Measurements from ENCODE around the gene SLC38A3. TPM values are rescaled to one million over a fixed set of nuclear protein-coding genes. Genes with fewer than 3 reads are reported as not detected.

SLC38A3 gene
- total RNA-seq, 1 experiment from 2014 or later: not detected

DNA sequence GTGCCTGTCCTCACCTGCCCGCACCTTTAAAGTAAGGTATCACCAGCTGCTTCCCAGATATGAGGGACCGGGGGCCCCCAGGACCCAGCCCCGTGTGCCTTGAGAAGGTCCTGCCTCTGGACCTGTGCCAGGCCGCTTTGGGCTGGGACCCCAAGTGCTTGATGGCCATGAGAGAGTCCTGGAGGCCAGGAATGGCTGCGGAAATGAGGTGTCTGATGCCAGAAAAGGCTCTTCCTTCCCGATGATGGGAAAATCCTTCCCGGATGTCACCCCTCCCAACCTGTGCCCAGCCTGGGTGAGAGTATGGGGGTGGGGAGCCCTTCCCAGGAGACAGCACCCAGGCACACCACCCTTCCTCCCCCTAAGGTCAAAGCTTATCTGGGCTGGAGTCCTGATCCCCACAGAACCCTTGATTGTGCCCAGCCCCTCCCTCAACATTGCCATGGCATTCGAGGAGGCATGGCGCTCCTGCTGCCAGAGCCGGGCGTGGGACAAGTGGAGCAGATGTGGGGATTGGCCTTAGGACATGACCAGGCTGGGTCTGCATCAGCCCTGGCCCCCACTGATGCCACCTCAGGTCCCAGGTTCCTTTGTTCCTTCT is 35.7 kb upstream of the SLC38A3 start:
- no peak for DNase-seq (ENCODE audit: low spot score)

DNA sequence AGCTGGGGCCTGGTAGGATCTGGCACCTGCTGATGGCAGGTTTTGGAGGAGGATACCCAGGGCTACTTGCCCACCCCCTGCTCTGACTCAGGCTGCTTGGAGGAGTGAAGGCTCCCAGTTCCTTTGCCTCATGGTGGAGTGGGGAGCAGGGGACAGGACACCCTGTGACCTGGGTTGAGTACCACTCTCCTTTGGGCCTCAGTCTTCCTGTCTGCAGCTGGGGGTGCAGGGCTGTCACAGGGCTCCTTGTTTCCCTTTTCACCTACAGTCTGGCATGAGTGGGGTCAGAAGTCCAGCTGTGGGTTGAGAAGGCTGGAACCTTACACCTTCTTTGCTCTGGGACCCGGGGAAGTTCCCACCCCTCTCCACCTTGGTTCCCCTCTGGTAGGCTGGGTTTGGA is 35.2 kb upstream of the SLC38A3 start:
- no peak for DNase-seq (ENCODE audit: low spot score)

DNA sequence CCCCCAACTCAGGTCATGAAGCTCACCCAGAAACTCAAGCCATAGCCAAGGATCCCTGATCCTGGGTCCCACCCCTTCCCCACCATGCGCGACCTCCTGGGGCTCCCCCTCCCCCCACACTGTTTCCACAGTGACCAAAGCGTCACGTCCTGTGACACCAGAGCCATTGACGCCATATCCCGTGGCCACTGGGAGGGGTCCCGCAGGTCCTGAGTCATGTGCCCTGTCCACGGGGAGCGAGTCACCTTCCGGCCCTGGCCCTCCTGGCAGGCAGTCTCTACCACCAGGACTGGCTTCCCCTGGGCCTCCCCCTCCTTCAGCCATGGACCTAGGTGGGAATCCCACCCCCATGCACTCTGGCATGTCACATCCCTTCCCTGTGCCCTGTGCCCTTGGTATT is 34.4 kb upstream of the SLC38A3 start:
- peak; percentile 83 for DNase-seq (ENCODE audit: low spot score)

DNA sequence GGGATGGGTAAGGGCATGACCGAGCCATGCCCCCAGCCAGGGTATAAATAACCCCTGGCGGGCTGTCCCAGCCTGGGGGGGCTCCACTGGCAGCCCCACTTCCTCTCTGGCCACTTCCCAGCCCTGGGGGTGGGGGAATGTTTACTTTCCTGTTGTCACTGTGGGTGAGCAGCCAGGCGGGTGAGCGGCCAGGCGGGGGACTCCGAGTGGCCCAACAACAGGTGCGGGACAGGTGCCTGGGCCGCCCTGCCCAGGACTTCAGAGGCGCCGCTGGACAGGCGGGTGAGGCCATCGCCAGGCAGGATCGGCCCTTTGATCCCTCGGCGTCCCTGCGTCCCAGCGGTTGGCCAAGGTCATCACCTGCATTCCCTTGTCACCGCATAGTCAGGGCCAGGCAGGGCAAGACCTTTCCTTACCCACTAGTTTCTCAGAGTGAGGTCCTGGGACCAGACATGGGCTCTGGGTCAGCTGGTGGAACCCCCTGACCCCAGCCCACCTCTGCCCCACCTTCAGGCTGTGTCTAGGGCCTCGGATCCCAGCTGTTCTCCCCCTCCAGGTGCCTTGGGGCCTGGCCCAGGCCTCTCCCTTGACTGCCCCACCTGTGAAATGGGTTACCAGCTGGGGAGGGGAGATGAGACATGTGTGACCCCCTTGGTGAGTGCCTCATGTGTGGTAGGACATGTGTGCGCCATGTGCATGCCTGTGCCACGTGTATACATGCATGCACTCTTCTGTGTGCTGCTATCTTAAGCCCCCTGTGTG is 33.4 kb upstream of the SLC38A3 start:
- DNase-seq (ENCODE audit: low spot score): no peak

DNA sequence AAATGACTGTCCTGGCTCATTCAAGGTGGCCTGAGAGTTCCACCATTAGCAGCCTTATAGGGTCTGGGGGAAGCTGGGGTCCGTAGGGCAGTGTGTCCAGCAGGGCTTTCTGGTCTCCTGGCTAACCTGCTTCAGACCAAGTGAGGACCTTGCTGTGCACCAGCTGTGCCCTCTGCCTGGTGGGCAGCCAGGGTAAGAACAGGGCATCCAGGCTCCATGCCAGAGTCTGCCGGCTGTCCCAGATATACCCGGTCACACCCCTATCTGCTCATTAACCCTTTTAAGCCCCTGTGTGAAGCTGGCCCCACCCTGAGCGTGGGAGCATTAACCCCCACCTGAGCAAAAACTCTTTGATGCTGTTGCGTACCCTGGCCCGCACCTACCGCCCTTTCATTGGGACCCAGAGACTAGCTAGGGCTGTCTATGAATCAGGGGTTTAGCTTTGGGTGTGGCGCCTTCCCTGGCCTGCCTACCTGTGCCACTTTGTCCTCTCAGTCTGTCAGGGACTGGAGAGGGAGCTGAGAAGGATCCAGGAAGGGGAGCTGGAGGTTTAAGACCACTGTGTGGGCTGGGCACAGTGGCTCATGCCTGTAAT is 32.3 kb upstream of the SLC38A3 start:
- DNase-seq (ENCODE audit: low spot score): no peak

DNA sequence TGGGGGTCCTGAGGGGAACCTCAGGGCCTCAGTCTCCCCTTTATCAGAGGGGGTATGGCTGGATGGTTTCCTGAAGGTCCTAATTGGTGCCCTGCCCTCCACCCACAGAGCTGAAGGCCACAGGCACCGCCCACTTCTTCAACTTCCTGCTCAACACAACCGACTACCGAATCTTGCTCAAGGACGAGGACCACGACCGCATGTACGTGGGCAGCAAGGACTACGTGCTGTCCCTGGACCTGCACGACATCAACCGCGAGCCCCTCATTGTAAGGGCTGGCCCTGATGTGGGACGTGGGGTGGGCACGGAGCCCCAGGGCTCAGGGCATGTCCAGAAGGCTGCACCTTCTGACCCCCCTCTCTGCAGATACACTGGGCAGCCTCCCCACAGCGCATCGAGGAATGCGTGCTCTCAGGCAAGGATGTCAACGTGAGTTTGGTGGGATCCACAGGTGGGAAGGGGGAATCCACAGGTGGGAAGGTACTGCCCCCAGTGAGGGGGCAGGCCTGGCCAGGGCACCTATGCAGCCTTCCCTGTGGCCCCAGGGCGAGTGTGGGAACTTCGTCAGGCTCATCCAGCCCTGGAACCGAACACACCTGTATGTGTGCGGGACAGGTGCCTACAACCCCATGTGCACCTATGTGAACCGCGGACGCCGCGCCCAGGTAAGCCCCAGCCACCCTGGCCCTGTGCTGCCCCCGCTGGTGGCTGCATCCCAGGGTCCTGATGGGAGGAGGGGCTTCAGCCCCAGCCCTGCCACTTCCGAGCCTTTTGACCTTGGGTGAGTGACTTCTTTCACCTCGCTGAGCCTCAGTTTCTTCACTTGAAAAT is 31.2 kb upstream of the SLC38A3 start:
- no peak for DNase-seq (ENCODE audit: low spot score)

DNA sequence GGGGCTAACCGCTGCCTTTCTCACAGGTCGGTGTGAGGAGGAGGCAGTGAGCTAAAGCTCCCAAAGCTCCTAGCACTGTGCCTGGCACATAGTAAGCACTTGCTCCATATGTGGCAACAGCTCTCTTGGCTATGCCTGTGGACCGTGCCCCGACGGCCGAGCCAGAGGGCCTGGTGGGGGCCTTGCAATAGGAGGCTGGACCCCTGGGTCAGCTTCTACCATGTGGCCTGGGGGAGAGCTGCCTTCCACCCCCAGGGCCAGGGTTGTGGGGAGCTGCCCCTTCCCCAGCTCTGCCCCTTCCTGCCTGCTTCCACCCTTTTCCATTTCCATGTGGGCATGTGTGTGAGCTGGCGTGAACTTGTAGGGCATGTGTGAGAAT is 30.6 kb upstream of the SLC38A3 start:
- no peak for DNase-seq (ENCODE audit: low spot score)

DNA sequence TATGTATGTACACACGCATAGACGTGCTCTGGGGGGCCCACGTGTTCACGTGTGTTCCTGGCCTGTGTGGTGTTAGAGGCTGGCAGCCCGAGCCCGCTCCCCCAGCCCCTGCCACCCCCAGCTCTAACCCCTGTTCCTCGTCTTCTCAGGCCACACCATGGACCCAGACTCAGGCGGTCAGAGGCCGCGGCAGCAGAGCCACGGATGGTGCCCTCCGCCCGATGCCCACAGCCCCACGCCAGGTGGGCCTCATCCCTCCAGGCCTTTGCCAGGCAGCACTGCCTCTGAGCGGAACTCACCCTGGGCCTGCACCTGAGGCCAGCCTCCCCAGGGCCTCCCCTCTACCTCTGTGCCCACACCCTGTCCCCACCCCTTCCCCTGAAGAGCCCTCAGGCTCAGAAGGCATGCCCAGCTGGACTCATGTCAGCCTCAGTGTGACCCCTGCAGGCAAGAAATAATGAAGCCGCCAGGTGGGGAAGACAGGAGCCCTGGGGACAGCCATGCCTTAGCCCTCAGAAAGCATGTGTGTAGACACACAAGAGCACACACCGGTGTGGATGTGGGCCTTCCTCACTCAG is 30.0 kb upstream of the SLC38A3 start:
- no peak for DNase-seq (ENCODE audit: low spot score)

DNA sequence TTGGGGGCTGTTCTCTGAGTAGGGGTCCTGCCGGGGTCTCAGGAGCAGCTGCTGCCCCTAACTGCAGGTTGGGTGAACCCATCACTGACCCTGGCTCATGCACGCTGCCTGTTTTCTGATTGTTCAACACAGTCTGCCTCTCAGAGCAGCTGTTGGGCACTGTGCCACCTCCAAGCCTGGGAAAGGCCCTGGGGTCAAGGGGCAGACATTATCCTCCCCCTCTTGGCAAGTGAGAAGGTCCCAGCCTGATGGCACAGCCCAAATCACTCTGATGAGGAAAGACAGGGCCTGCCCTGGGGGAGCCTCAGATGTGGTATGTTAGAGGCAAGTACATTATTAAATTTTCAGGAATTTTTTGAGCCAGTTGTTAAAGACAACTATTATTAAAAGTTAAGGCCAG is 27.7 kb upstream of the SLC38A3 start:
- no peak for DNase-seq (ENCODE audit: low spot score)

DNA sequence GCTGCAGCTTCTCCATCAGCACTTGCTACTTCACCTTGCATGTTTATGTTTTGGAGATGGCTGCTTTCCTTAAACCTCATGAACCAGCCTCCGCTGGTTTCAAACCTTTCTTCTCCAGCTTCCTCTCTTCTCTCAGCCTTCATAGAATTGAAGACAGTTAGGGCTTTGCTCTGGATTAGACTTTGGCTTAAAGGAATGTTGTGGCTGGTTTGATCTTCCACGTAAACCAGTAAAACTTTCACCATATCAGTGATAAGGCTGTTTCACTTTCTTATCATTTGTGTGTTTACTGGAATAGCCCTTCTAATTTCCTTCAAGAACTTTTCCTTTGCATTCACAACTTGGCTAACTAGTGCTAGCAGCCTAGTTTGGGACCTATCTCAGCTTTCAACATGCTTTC is 25.4 kb upstream of the SLC38A3 start:
- peak; percentile 53 for DNase-seq (ENCODE audit: low spot score)

DNA sequence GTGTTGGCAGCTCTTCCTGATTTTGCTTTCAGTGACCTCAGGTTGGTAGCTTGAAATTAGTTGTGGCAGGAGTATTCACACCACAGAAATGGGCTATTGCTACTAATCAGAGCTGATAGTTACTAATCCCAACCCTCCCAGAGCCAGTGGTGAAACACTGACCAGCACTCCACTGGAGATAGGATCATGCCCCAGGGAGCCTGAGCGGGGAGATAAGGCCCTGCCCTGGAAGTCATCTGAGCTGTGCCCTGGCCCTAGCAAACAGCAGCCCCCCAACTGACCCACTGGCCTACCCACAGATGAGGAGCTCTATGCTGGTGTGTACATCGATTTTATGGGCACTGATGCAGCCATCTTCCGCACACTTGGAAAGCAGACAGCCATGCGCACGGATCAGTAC is 23.1 kb upstream of the SLC38A3 start:
- DNase-seq (ENCODE audit: low spot score): no peak

DNA sequence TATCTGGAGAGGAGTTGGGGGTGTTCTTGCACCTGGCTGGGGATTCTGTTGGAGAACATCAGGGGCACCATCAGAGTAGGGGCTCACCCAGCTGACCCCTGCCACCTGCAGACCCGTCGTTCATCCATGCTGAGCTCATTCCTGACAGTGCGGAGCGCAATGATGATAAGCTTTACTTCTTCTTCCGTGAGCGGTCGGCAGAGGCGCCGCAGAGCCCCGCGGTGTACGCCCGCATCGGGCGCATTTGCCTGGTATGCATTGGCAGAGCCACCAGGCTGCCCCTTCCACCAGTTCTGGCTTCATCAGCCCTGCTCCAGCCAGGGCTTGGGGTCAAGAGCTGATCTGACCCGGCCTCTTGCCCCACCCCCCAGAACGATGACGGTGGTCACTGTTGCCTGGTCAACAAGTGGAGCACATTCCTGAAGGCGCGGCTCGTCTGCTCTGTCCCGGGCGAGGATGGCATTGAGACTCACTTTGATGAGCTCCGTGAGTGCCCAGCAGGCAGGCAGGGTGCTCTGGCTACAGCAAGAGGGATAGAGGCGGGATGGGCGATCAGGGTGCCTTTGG is 22.5 kb upstream of the SLC38A3 start:
- DNase-seq (ENCODE audit: low spot score): no peak

DNA sequence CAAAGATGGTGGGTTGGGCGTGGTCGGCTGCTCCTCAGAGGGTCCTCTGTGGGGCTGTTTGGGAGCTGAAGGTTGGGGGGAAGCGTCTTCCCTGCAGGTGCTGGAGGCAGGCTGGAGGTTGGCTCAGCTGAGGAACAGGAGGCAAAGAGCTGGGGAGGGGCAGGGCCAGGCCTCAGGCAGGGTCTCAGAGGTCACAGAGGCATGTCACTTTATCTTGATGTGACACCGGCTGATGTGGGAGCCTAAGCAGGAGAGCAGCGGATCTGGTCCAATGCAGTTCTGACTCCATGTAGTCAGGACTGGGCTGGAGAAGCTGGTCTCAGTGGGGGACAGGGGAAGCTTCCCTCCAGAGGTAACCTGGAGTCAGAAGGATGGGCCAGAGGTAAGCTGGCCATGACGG is 21.3 kb upstream of the SLC38A3 start:
- no peak for DNase-seq (ENCODE audit: low spot score)

DNA sequence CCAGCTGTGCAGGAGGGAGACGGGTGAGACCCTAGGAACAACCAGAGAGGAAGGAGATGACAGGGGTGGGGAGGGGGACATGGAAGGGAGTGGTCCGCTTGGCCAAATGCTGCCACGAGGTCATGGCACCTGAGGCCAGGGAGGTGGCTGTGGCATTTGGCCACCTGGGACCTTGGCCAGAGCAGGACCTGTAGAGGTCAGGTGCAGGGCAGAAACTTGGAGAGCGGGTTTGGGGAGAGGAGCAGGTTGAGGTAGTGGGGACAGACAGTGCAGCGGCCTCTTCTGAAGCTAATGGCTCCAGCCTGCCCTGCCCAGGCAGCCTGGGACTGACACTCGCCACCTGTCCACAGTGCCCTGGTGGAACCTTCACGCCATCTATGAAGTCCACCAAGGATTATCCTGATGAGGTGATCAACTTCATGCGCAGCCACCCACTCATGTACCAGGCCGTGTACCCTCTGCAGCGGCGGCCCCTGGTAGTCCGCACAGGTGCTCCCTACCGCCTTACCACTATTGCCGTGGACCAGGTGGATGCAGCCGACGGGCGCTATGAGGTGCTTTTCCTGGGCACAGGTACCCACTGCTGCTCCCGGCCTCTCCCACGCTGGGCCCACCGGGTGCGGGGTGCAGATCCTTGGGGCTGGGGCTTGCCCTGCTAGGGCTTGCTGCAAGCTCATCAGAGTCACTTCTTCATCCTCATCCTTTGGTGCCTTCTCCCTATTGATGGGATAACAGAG is 20.7 kb upstream of the SLC38A3 start:
- no peak for DNase-seq (ENCODE audit: low spot score)

DNA sequence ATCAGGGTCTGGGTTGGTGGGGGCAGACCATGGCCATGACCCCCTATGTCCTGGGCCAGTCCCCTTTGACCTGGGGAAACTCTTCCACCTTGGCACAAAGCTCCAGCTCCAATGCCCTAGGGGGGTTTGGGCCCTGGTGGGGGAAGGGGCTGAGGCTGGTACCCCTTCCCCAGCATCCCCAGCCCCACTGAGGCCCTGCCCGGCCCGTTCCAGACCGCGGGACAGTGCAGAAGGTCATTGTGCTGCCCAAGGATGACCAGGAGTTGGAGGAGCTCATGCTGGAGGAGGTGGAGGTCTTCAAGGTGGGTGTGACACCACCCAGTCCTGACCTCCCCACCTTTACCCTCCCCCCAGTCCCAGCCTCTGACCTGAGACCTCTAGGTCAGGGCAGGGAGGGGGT is 19.8 kb upstream of the SLC38A3 start:
- DNase-seq (ENCODE audit: low spot score): no peak

DNA sequence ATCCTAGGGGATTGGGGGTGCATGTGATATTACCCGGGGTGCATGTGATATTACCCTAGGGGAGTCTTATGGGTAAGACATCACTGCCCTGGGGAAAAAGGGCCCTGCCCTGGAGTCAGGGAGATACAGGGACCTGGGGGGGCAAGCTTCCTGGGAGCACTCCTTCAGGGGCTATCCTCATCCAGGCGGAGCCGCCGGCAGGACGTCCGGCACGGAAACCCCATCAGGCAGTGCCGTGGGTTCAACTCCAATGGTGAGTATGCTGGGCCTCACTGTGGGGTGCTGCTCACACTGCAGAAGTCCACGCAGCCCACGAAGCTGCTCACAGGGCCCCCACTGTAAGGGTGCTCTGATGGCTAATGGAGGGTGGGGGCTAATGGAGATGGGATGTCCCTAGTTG is 19.0 kb upstream of the SLC38A3 start:
- DNase-seq (ENCODE audit: low spot score): no peak

DNA sequence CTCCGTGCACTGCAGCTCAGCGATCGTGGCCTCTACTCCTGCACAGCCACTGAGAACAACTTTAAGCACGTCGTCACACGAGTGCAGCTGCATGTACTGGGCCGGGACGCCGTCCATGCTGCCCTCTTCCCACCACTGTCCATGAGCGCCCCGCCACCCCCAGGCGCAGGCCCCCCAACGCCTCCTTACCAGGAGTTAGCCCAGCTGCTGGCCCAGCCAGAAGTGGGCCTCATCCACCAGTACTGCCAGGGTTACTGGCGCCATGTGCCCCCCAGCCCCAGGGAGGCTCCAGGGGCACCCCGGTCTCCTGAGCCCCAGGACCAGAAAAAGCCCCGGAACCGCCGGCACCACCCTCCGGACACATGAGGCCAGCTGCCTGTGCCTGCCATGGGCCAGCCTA is 17.3 kb upstream of the SLC38A3 start:
- no peak for DNase-seq (ENCODE audit: low spot score)

DNA sequence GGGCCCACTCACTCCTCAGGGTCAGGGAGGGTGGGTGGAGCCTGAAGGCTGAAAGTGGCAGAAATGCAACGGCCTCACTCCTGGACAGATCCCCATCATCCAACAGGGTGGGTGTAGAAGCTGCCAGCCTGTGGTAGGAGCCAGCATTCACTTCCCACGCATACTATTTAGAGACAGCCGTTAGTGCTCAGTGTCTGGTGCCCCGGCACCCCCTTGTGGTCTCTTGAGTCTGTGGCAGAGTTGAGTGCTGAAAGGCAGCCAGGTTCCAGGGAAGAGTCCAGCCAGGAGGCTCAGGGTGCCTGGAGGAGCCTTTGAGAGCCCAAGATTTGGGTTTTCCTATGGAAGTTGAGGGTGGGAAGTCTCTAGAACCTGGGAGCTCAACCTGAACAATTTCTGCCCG is 15.8 kb upstream of the SLC38A3 start:
- DNase-seq (ENCODE audit: low spot score): peak; percentile 78

DNA sequence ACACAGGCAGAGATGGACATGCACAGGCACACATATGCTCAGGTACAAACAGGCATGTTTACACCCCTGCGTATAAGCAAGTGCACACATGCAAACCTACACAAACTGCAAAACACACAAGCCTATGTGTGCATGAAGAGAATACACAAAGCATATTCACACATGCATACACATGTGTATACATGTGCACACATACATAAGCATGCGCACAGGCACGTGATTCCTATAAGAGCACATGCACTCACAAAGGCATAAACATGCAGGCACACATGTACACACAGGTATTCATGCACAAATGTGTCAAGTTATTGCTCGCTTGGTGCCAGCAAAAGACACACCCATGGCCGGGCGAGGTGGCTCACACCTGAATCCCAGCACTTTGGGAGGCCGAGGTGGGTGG is 15.1 kb upstream of the SLC38A3 start:
- no peak for DNase-seq (ENCODE audit: low spot score)

DNA sequence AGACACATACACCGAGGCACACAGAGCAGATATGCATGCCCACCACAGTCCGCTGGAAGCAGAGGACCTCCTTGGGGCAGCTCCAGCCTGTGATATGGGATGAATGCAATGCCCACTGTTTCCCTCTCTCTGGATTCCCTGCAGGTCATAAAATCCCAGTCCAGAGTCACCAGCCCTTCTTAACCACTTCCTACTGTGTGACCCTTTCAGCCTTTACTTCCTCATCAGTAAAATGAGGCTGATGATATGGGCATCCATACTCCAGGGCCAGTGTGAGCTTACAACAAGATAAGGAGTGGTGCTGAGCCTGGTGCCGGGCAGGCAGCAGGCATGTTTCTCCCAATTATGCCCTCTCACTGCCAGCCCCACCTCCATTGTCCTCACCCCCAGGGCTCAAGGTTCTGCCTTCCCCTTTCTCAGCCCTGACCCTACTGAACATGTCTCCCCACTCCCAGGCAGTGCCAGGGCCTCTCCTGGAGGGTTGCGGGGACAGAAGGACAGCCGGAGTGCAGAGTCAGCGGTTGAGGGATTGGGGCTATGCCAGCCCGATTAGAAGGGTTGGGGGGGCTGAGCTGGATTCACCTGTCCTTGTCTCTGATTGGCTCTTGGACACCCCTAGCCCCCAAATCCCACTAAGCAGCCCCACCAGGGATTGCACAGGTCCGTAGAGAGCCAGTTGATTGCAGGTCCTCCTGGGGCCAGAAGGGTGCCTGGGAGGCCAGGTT is 14.0 kb upstream of the SLC38A3 start, which contains the start of gene GNAT1:
Gene GNAT1, plus strand, starts transcription at position 675 of the 725 bp plus-strand sequence. CDS start 116 bp downstream, outside the sequence.
- DNase-seq (ENCODE audit: low spot score): no peak

Measured in A172 (cell line).